ENCODE data around the gene SSR2. TPM values are rescaled to one million over a fixed set of nuclear protein-coding genes. Genes with fewer than 3 reads are reported as not detected.

Gene SSR2
- total and polyA plus RNA-seq, 2 donors from 2014 or later, result 175 to 300 TPM

DNA sequence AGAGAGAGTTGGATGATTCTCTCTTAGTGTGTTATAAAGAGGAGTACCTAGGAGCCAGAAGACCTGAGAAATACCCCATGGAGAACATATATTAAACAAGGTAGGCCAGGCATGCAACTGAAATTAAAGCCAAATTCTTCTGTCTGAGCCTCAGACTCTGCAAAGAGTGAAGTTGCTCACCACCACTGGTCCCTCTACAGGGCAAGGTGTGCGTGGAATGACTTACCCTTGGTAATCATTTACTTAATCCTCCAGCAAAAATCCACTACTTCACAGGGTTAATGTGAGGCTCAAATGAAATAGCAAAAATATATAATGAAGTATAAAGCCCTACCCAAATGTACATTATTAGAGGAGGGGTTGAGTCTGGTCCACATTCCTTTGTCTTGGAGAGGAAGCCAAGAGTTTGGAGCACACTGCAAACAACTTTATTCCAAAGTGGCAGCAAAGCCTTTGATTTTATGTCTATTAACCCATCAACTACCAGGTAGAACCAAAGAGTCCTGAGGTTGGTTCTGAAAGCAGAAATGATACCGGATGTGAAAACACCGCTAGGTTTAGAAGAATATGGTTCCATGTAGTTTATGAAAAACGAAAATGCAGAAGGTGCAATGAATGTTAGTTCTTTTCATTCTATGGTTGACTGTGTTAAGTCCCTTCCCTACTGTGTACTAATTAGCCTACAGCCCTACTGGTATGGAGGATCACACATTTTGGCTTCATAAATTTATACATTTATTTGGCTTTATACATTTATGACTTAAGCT lies 8.5 kb downstream of the SSR2 start:
- DNase-seq (no peak), FAIRE-seq (no peak)
- Histone ChIP-seq H3K9me3 (ENCODE audit: control insufficient read depth in 2 of 3, insufficient read depth in 1 of 3, low read length in 3 of 3) (no peaks in the 10 kb centered on the region), H3K9ac (ENCODE audit: low read length in 3 of 3) (no peak overlapping the region), H3K27me3 (ENCODE audit: control insufficient read depth, insufficient read depth, low read length) (no peaks in the 10 kb centered on the region), H3K4me1 (ENCODE audit: control insufficient read depth in 2 of 3, insufficient read depth in 2 of 3, low read depth in 1 of 3, low read length in 3 of 3) (no peaks in the 10 kb centered on the region), H3K27ac (ENCODE audit: low read depth in 2 of 2, low read length in 2 of 2) (no peak overlapping the region), H3K4me3 (ENCODE audit: low read length in 3 of 3) (no peak overlapping the region), H3K36me3 (ENCODE audit: control insufficient read depth in 2 of 3, insufficient read depth in 3 of 3, low read length in 3 of 3) (peaks cover 7 to 32% (median 23%) of the 10 kb centered on the region in 3 donors)
- TF ChIP-seq CTCF (IDR thresholded peaks at IDR 0.05; ENCODE audit: borderline replicate concordance, extremely low read depth, insufficient read depth), result no peak
- intact Hi-C loops (cut with DNase I), result no loop called here

DNA sequence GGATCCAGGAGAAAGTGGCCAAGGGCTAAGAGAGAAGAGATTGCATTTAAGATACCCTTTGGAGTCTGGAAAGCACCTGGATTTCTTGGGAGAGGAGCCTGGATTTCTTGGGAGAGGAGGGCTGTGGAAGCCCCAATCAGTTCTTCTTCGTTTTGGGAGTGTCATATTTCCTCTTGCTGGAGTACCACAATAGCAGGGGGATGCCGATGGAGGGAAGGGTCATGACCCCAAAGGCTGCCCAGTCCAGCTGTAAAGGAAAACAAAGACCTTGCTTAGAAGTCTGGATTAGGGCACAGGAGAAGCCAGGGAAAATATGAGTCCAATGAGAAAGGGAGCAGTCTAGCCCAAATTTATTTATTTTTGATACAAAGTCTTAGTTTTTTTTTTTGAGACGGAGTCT lies 11.3 kb downstream of the SSR2 start:
- peaks cover 5 to 28% (median 20%) of the 10 kb centered on the region in 3 donors for H3K36me3 ChIP-seq (ENCODE audit: control insufficient read depth in 2 of 3, insufficient read depth in 3 of 3, low read length in 3 of 3)
- intact Hi-C loops (cut with DNase I), result no loop called here
- DNase-seq (no peak), FAIRE-seq (no peak)
- no peak overlapping the region for H3K27ac ChIP-seq (ENCODE audit: low read depth in 2 of 2, low read length in 2 of 2)
- no peaks in the 10 kb centered on the region for H3K9me3 ChIP-seq (ENCODE audit: control insufficient read depth in 2 of 3, insufficient read depth in 1 of 3, low read length in 3 of 3)
- H3K4me3 ChIP-seq (ENCODE audit: low read length in 3 of 3), result no peak overlapping the region
- TF ChIP-seq CTCF (IDR thresholded peaks at IDR 0.05; ENCODE audit: borderline replicate concordance, extremely low read depth, insufficient read depth), result no peak
- H3K27me3 ChIP-seq (ENCODE audit: control insufficient read depth, insufficient read depth, low read length), result no peaks in the 10 kb centered on the region
- H3K4me1 ChIP-seq (ENCODE audit: control insufficient read depth in 2 of 3, insufficient read depth in 2 of 3, low read depth in 1 of 3, low read length in 3 of 3), result peaks cover 0 to 2% (median 0%) of the 10 kb centered on the region in 3 donors
- H3K9ac ChIP-seq (ENCODE audit: low read length in 3 of 3), result no peak overlapping the region

DNA sequence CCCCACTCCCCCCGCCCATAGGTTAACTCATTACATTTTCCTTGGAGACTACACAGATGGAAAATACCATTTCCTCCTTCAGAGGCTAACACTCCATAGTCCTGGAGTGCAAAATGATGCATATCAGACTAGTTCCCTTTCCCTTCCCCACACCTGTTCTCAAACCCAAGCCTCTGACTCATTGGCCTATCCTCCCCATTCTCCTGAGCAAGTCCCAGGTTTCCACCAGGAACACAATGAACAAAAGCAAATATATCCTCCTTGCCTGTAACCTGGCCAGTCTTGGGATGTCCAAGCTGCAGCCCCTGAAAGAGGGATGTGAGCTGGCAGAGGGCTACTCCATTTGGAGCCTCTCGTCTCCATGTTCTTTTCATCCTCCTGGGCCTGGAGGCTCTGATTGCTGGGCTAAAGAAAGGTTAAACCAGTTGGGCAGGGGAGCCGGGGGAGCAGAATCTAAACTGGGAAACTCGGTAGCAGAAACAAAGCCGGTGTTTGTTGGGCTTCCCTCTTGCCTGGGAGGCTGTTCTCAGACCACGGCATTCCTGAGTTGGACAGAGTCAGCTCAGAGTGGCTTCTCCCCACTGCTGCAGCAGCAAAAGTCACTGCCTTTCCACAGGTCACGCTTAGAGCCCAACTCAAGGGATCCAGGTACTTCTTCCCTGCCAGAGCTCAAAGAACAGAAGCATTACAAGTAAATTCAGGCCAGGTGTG lies 13.9 kb downstream of the SSR2 start:
- intact Hi-C loops (cut with DNase I), result no loop called here
- Histone ChIP-seq H3K4me1 (ENCODE audit: control insufficient read depth in 2 of 3, insufficient read depth in 2 of 3, low read depth in 1 of 3, low read length in 3 of 3) (peaks cover 0 to 12% (median 10%) of the 10 kb centered on the region in 3 donors), H3K9me3 (ENCODE audit: control insufficient read depth in 2 of 3, insufficient read depth in 1 of 3, low read length in 3 of 3) (no peaks in the 10 kb centered on the region), H3K9ac (ENCODE audit: low read length in 3 of 3) (no peak overlapping the region), H3K27ac (ENCODE audit: low read depth in 2 of 2, low read length in 2 of 2) (no peak overlapping the region), H3K4me3 (ENCODE audit: low read length in 3 of 3) (no peak overlapping the region), H3K27me3 (ENCODE audit: control insufficient read depth, insufficient read depth, low read length) (no peaks in the 10 kb centered on the region), H3K36me3 (ENCODE audit: control insufficient read depth in 2 of 3, insufficient read depth in 3 of 3, low read length in 3 of 3) (peaks cover under 1 to 20% (median 12%) of the 10 kb centered on the region in 3 donors)
- no peak for FAIRE-seq
- TF ChIP-seq CTCF (IDR thresholded peaks at IDR 0.05; ENCODE audit: borderline replicate concordance, extremely low read depth, insufficient read depth), result no peak
- DNase-seq, result no peak

All from kidney (tissue), 14 donors.